ENCODE data around the gene TMEM108.

The TMEM108 gene

GRCh38 chr3:133113927-133114597, 75.9 kb downstream of the TMEM108 start:
- DNase-seq (ENCODE audit: low read depth, low spot score), result no peak
- Histone ChIP-seq H3K4me3 (no peak overlapping the region), H3K27ac (no peak overlapping the region), H3K9me3 (ENCODE audit: low read depth, low read length) (no peaks in the 10 kb centered on the region), H3K9ac (ENCODE audit: insufficient read length) (no peak overlapping the region), H3K36me3 (ENCODE audit: insufficient read depth, low read length) (no peaks in the 10 kb centered on the region)
- TF ChIP-seq POLR2AphosphoS5 (IDR thresholded peaks at IDR 0.05; ENCODE audit: borderline replicate concordance, low read depth, low read length), result no peak
- TF ChIP-seq FOXP2 (optimal IDR thresholded peaks at IDR 0.05; ENCODE audit: control extremely low read depth, extremely low read length, insufficient read depth), result no peak
- no peak for TF ChIP-seq EZH2 (IDR thresholded peaks at IDR 0.05)

DNA sequence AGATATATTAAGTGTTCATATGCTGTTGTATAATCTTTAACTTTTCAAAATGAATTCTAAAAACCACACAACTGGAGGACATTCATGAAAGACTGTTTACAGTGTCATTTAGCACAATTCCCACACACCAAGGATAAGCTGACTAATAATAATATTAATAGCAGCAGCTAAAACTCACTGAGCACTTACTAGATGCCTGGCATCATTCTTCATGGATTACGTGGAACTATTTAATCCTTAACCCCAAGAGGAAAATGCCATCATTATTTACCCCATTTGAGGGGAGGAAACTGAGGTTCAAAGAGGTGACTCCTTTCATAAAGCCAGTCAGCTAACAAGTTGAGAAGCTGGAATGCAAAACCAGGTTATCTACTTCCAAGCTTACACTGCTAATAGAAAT, 77.0 kb downstream of the TMEM108 start:
- TF ChIP-seq POLR2AphosphoS5 (IDR thresholded peaks at IDR 0.05; ENCODE audit: borderline replicate concordance, low read depth, low read length), result no peak
- TF ChIP-seq FOXP2 (optimal IDR thresholded peaks at IDR 0.05; ENCODE audit: control extremely low read depth, extremely low read length, insufficient read depth), result no peak
- no peak for TF ChIP-seq EZH2 (IDR thresholded peaks at IDR 0.05)
- Histone ChIP-seq H3K4me3 (no peak overlapping the region), H3K36me3 (ENCODE audit: insufficient read depth, low read length) (no peaks in the 10 kb centered on the region), H3K9ac (ENCODE audit: insufficient read length) (no peak overlapping the region), H3K9me3 (ENCODE audit: low read depth, low read length) (no peaks in the 10 kb centered on the region), H3K27ac (no peak overlapping the region)
- DNase-seq (ENCODE audit: low read depth, low spot score), result no peak

- Histone ChIP-seq H3K9me3 (ENCODE audit: low read depth, low read length) (no peaks in the 10 kb centered on the region), H3K4me3 (no peak overlapping the region), H3K27ac (no peak overlapping the region), H3K9ac (ENCODE audit: insufficient read length) (no peak overlapping the region), H3K36me3 (ENCODE audit: insufficient read depth, low read length) (no peaks in the 10 kb centered on the region)
- no peak for TF ChIP-seq FOXP2 (optimal IDR thresholded peaks at IDR 0.05; ENCODE audit: control extremely low read depth, extremely low read length, insufficient read depth)
- no peak for TF ChIP-seq EZH2 (IDR thresholded peaks at IDR 0.05)
- no peak for TF ChIP-seq POLR2AphosphoS5 (IDR thresholded peaks at IDR 0.05; ENCODE audit: borderline replicate concordance, low read depth, low read length)
- no peak for DNase-seq (ENCODE audit: low read depth, low spot score)
These were observed 79.2 kb downstream of the TMEM108 start for GRCh38 chr3:133117342-133117741.

DNA sequence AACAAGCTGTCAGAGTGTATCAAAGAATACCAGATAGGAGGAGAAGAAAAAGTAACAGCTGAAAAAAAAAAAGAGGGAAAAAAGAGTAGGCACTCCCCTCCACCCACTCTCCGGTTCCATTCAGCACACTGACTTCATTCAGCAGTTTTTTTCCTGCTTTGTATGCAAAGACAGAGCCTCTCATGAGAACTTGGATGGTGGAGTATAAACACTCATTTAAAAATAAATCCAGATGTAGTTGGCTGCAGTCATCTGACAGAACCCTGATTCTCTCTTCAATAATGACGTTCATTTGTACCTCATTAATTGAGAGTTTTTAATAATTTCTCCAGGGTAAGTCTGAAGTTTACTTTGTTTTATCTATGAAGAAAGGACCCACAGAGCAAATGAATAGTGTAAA, 81.0 kb downstream of the TMEM108 start:
- DNase-seq (ENCODE audit: low read depth, low spot score), result no peak
- no peak overlapping the region for H3K27ac ChIP-seq
- H3K9me3 ChIP-seq (ENCODE audit: low read depth, low read length), result no peaks in the 10 kb centered on the region
- TF ChIP-seq EZH2 (IDR thresholded peaks at IDR 0.05), result no peak
- no peak for TF ChIP-seq POLR2AphosphoS5 (IDR thresholded peaks at IDR 0.05; ENCODE audit: borderline replicate concordance, low read depth, low read length)
- no peak for TF ChIP-seq FOXP2 (optimal IDR thresholded peaks at IDR 0.05; ENCODE audit: control extremely low read depth, extremely low read length, insufficient read depth)
- H3K36me3 ChIP-seq (ENCODE audit: insufficient read depth, low read length), result no peaks in the 10 kb centered on the region
- H3K9ac ChIP-seq (ENCODE audit: insufficient read length), result no peak overlapping the region
- H3K4me3 ChIP-seq, result no peak overlapping the region

- Histone ChIP-seq H3K9me3 (ENCODE audit: low read depth, low read length) (no peaks in the 10 kb centered on the region), H3K36me3 (ENCODE audit: insufficient read depth, low read length) (no peaks in the 10 kb centered on the region), H3K4me3 (no peak overlapping the region), H3K27ac (no peak overlapping the region), H3K9ac (ENCODE audit: insufficient read length) (no peak overlapping the region)
- TF ChIP-seq POLR2AphosphoS5 (IDR thresholded peaks at IDR 0.05; ENCODE audit: borderline replicate concordance, low read depth, low read length), result no peak
- no peak for TF ChIP-seq EZH2 (IDR thresholded peaks at IDR 0.05)
- no peak for TF ChIP-seq FOXP2 (optimal IDR thresholded peaks at IDR 0.05; ENCODE audit: control extremely low read depth, extremely low read length, insufficient read depth)
- DNase-seq (ENCODE audit: low read depth, low spot score), result no peak
These were observed 83.3 kb downstream of the TMEM108 start for GRCh38 chr3:133121450-133121849.

DNA sequence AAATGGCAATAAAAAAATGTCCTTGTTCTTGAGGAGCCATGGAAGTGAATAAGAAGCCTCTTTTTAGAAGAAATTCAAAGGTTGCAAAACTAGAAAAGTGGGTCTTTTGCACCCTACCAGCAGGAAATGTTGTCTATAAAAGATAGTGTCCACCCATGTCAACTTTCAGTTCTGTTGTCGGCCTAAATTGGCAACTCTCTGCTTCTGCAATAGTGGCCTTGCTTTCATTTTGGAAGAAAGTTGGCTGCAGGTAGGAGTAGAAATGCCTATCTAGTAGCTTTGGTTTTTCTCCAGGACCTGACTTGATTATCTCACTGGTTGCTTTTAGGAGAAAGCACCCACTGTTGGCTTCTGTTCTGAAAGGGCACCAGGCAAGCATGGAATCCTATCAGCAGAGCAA, 85.4 kb downstream of the TMEM108 start:
- H3K9me3 ChIP-seq (ENCODE audit: low read depth, low read length), result no peaks in the 10 kb centered on the region
- TF ChIP-seq EZH2 (IDR thresholded peaks at IDR 0.05), result no peak
- no peak for TF ChIP-seq POLR2AphosphoS5 (IDR thresholded peaks at IDR 0.05; ENCODE audit: borderline replicate concordance, low read depth, low read length)
- TF ChIP-seq FOXP2 (optimal IDR thresholded peaks at IDR 0.05; ENCODE audit: control extremely low read depth, extremely low read length, insufficient read depth), result no peak
- H3K4me3 ChIP-seq, result no peak overlapping the region
- no peak overlapping the region for H3K27ac ChIP-seq
- DNase-seq (ENCODE audit: low read depth, low spot score), result no peak
- H3K36me3 ChIP-seq (ENCODE audit: insufficient read depth, low read length), result no peaks in the 10 kb centered on the region
- H3K9ac ChIP-seq (ENCODE audit: insufficient read length), result no peak overlapping the region

DNA sequence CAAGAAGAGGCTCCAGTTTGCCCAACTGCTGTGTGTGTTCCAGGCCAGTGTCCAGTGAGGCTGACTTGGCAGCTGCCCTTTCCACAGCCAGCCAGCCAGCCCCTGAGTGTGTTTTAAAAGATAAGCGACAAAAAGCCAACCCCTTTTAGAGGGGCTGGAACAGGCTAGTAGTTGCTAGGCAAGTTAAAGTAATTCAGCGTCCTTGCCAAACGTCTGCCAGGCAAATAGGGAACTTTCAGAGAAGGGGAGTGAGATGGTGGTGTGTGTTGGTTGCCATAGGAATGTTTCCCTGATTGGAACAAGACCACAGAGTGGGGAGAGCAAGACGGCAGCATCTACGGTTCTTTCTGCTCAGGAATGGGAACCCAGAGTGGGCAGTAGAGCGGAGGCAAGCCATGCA, 86.3 kb downstream of the TMEM108 start:
- Histone ChIP-seq H3K9me3 (ENCODE audit: low read depth, low read length) (no peaks in the 10 kb centered on the region), H3K36me3 (ENCODE audit: insufficient read depth, low read length) (no peaks in the 10 kb centered on the region), H3K27ac (no peak overlapping the region), H3K9ac (ENCODE audit: insufficient read length) (no peak overlapping the region), H3K4me3 (no peak overlapping the region)
- TF ChIP-seq FOXP2 (optimal IDR thresholded peaks at IDR 0.05; ENCODE audit: control extremely low read depth, extremely low read length, insufficient read depth) (no peak), POLR2AphosphoS5 (IDR thresholded peaks at IDR 0.05; ENCODE audit: borderline replicate concordance, low read depth, low read length) (no peak), EZH2 (IDR thresholded peaks at IDR 0.05) (no peak)
- DNase-seq (ENCODE audit: low read depth, low spot score), result no peak

GRCh38 chr3:133125171-133125570, 87.0 kb downstream of the TMEM108 start:
- no peak for DNase-seq (ENCODE audit: low read depth, low spot score)
- Histone ChIP-seq H3K4me3 (no peak overlapping the region), H3K9ac (ENCODE audit: insufficient read length) (no peak overlapping the region), H3K36me3 (ENCODE audit: insufficient read depth, low read length) (no peaks in the 10 kb centered on the region), H3K9me3 (ENCODE audit: low read depth, low read length) (no peaks in the 10 kb centered on the region), H3K27ac (no peak overlapping the region)
- TF ChIP-seq POLR2AphosphoS5 (IDR thresholded peaks at IDR 0.05; ENCODE audit: borderline replicate concordance, low read depth, low read length), result no peak
- no peak for TF ChIP-seq FOXP2 (optimal IDR thresholded peaks at IDR 0.05; ENCODE audit: control extremely low read depth, extremely low read length, insufficient read depth)
- no peak for TF ChIP-seq EZH2 (IDR thresholded peaks at IDR 0.05)

DNA sequence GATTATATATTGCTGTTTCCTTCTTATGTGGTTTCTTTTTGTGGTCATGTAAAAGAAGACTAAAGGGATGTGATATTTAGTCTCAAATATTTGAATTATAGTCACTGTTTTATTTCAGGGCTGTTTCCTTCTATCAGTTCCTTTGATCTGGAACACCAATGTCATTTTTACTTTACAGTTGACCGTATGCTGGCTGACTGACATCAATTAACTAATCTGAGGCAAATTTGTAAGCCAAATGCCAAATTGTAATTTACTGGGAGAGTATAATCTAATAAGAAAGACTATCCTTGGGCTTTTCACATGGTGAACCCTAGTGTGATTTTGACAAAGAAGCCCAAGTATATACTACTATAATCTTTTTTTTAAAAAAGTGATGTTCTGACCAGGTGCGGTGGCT, 87.6 kb downstream of the TMEM108 start:
- DNase-seq (ENCODE audit: low read depth, low spot score), result no peak
- TF ChIP-seq FOXP2 (optimal IDR thresholded peaks at IDR 0.05; ENCODE audit: control extremely low read depth, extremely low read length, insufficient read depth), result no peak
- no peak for TF ChIP-seq EZH2 (IDR thresholded peaks at IDR 0.05)
- TF ChIP-seq POLR2AphosphoS5 (IDR thresholded peaks at IDR 0.05; ENCODE audit: borderline replicate concordance, low read depth, low read length), result no peak
- H3K36me3 ChIP-seq (ENCODE audit: insufficient read depth, low read length), result no peaks in the 10 kb centered on the region
- H3K9me3 ChIP-seq (ENCODE audit: low read depth, low read length), result no peaks in the 10 kb centered on the region
- no peak overlapping the region for H3K9ac ChIP-seq (ENCODE audit: insufficient read length)
- no peak overlapping the region for H3K27ac ChIP-seq
- H3K4me3 ChIP-seq, result no peak overlapping the region
